SK-N-SH (cell line): ENCODE data around the gene SNAP25. TPM values are rescaled to one million over a fixed set of nuclear protein-coding genes. Genes with fewer than 3 reads are reported as not detected.

ENCODE experiments used
- CTCF ChIA-PET: fragments of 300-600, 350-600 bp; formaldehyde crosslinking; extraction: SDS; loops from one replicate; lab custom pipeline; 2021; lab: Yijun Ruan, JAX
- POLR2A ChIA-PET: fragments of 350-600 bp; sonication (Branson Sonifier 250); formaldehyde crosslinking; extraction: SDS; loops from one replicate; lab custom pipeline; 2020; ENCODE audit warnings: antibody characterized with exemption, inconsistent platforms; lab: Yijun Ruan, JAX
- DNase-seq: peaks from one replicate; pipeline ENCODE4 v3.0.0; 2012
- H2AFZ ChIP-seq: fragments of 200-600 bp; sonication (generic); 2 replicates; pipeline ENCODE4 v1.8.1; 2016; ENCODE audit warnings: antibody characterized with exemption, mild to moderate bottlenecking, low read depth
- H3F3A ChIP-seq: fragments of 200-600 bp; sonication (generic); replicated peaks from 2 replicates; pipeline ENCODE3; 2016; ENCODE audit warnings: antibody characterized with exemption, mild to moderate bottlenecking; ENCODE audit not compliant: insufficient read depth
- H3K27ac ChIP-seq, 2 experiments: fragments of 200-500 bp in 1 of 2; fragments of 200-600 bp in 1 of 2; sonication (Bioruptor generic) in 1 of 2; sonication (generic), shearing (Covaris generic) in 1 of 2; 2 replicates each; pipeline versions ENCODE4 v1.5.1 to v1.6.1; 2014 to 2016; ENCODE audit warnings: low read depth in 2 of 2, inconsistent platforms in 1 of 2, low read length in 1 of 2, mild to moderate bottlenecking in 1 of 2, mixed read lengths in 1 of 2
- H3K27me3 ChIP-seq: fragments of 200-600 bp; sonication (generic), shearing (Covaris generic); 2 replicates; pipeline ENCODE4 v1.6.1; 2016; ENCODE audit warnings: mixed run types; ENCODE audit not compliant: insufficient read depth
- H3K36me3 ChIP-seq, 2 experiments: fragments of 200-500 bp in 1 of 2; fragments of 200-600 bp in 1 of 2; sonication (Bioruptor generic) in 1 of 2; sonication (generic) in 1 of 2; replicated peaks in 1 of 2; 2 replicates each; pipeline versions ENCODE3 to v1.5.1; 2014 to 2016; ENCODE audit warnings: low read length in 1 of 2, mild to moderate bottlenecking in 1 of 2; ENCODE audit not compliant: insufficient read depth in 2 of 2, control insufficient read depth in 1 of 2
- H3K4me1 ChIP-seq, 2 experiments: fragments of 200-500 bp in 1 of 2; fragments of 200-600 bp in 1 of 2; sonication (Bioruptor generic) in 1 of 2; sonication (generic), shearing (Covaris generic) in 1 of 2; 2 replicates each; pipeline versions ENCODE4 v1.5.1 to v1.6.1; 2014 to 2016; ENCODE audit warnings: low read depth in 1 of 2, low read length in 1 of 2, mixed run types in 1 of 2; ENCODE audit not compliant: insufficient read depth in 2 of 2, control insufficient read depth in 1 of 2
- H3K4me2 ChIP-seq: fragments of 200-600 bp; sonication (generic), shearing (Covaris generic); 2 replicates; pipeline ENCODE4 v1.6.1; 2017; ENCODE audit warnings: mixed run types
- H3K4me3 ChIP-seq, 2 experiments: fragments of 200-500 bp in 1 of 2; fragments of 200-600 bp in 1 of 2; sonication (Bioruptor generic) in 1 of 2; sonication (generic), shearing (Covaris generic) in 1 of 2; 2 replicates each; pipeline versions ENCODE4 v1.5.1 to v1.8.1; 2014 to 2016; ENCODE audit warnings: low read depth in 2 of 2, inconsistent platforms in 1 of 2, low read length in 1 of 2, mild to moderate bottlenecking in 1 of 2, mixed read lengths in 1 of 2, moderate library complexity in 1 of 2
- H3K79me2 ChIP-seq: fragments of 200-600 bp; sonication (generic); 2 replicates; pipeline ENCODE4 v1.8.1; 2017; ENCODE audit warnings: mild to moderate bottlenecking; ENCODE audit not compliant: insufficient read depth
- H3K9ac ChIP-seq: fragments of 200-600 bp; sonication (generic); 2 replicates; pipeline ENCODE4 v1.6.1; 2017; ENCODE audit warnings: mixed run types
- H3K9me2 ChIP-seq: fragments of 200-600 bp; sonication (generic); 2 replicates; pipeline ENCODE4 v1.6.1; 2017; ENCODE audit warnings: mixed run types
- H3K9me3 ChIP-seq: fragments of 200-600 bp; sonication (generic); 2 replicates; pipeline ENCODE4 v1.6.1; 2017; ENCODE audit warnings: mixed run types, mild to moderate bottlenecking, moderate library complexity
- H4K20me1 ChIP-seq: fragments of 200-600 bp; sonication (generic); 2 replicates; pipeline ENCODE4 v1.6.1; 2017; ENCODE audit warnings: mild to moderate bottlenecking, mixed run types; ENCODE audit not compliant: insufficient read depth
- CHD2 ChIP-seq: fragments of 150-350 bp; IDR thresholded peaks from 2 replicates; pipeline ENCODE4 v1.6.1; 2018; ENCODE audit warnings: low read length; ENCODE audit not compliant: partially characterized antibody
- CTCF ChIP-seq: fragments of 200-600 bp; sonication (generic); IDR thresholded peaks from 2 replicates; pipeline ENCODE4 v1.6.1; 2017; ENCODE audit warnings: antibody characterized with exemption, mild to moderate bottlenecking, moderate library complexity
- GATA2 ChIP-seq: sonication (generic); formaldehyde crosslinking; IDR thresholded peaks from 2 replicates; pipeline ENCODE4 v1.5.0; 2020; ENCODE audit warnings: mild to moderate bottlenecking, missing genetic modification reagents
- IRF3 ChIP-seq: fragments of 150-350 bp; IDR thresholded peaks from 2 replicates; pipeline ENCODE4 v1.6.1; 2016; ENCODE audit warnings: mild to moderate bottlenecking, low read depth, low read length
- JUND ChIP-seq: IDR thresholded peaks from 2 replicates; pipeline ENCODE4 v1.4.0; 2012
- MAX ChIP-seq: IDR thresholded peaks from 2 replicates; pipeline ENCODE4 v1.4.0; 2012; ENCODE audit warnings: low read depth
- MEF2A ChIP-seq: IDR thresholded peaks from 2 replicates; pipeline ENCODE4 v1.4.0; 2012; ENCODE audit warnings: low read depth, borderline replicate concordance
- NRF1 ChIP-seq: IDR thresholded peaks from 2 replicates; pipeline ENCODE4 v1.6.1; 2012; ENCODE audit warnings: low read depth, mild to moderate bottlenecking, low read length
- PBX3 ChIP-seq: IDR thresholded peaks from 2 replicates; pipeline ENCODE4; 2012
- RAD21 ChIP-seq: IDR thresholded peaks from 2 replicates; pipeline ENCODE4 v1.6.1; 2012; ENCODE audit warnings: mild to moderate bottlenecking, low read length
- RCOR1 ChIP-seq: fragments of 150-350 bp; IDR thresholded peaks from 2 replicates; pipeline ENCODE4 v1.6.1; 2017; ENCODE audit warnings: antibody characterized with exemption, low read length
- RFX5 ChIP-seq: IDR thresholded peaks from 2 replicates; pipeline ENCODE4 v1.6.1; 2012; ENCODE audit warnings: mild to moderate bottlenecking, improper control_type of control experiment, low read length
- RXRA ChIP-seq: IDR thresholded peaks from 2 replicates; pipeline ENCODE4 v1.4.0; 2012; ENCODE audit warnings: low read depth, mild to moderate bottlenecking, borderline replicate concordance
- SIN3A ChIP-seq: IDR thresholded peaks from 2 replicates; pipeline ENCODE4 v1.6.1; 2012; ENCODE audit warnings: low read depth, mild to moderate bottlenecking, low read length, moderate library complexity, borderline replicate concordance
- SMC3 ChIP-seq: IDR thresholded peaks from 2 replicates; pipeline ENCODE4 v1.6.1; 2012; ENCODE audit warnings: low read depth, low read length, improper control_type of control experiment
- TAF1 ChIP-seq: IDR thresholded peaks from 2 replicates; pipeline ENCODE4 v1.6.1; 2012; ENCODE audit warnings: low read depth, mild to moderate bottlenecking, low read length, moderate library complexity, borderline replicate concordance
- TCF12 ChIP-seq: IDR thresholded peaks from 2 replicates; pipeline ENCODE4 v1.4.0; 2012
- TEAD4 ChIP-seq: IDR thresholded peaks from 2 replicates; pipeline ENCODE4 v1.4.0; 2012; ENCODE audit warnings: mild to moderate bottlenecking, borderline replicate concordance; ENCODE audit not compliant: insufficient read depth
- USF1 ChIP-seq: IDR thresholded peaks from 2 replicates; pipeline ENCODE4 v1.4.0; 2012; ENCODE audit warnings: low read depth, borderline replicate concordance
- USF2 ChIP-seq: fragments of 150-350 bp; IDR thresholded peaks from 2 replicates; pipeline ENCODE4 v1.6.1; 2017; ENCODE audit warnings: antibody characterized with exemption, low read length, low read depth, borderline replicate concordance
- YY1 ChIP-seq: IDR thresholded peaks from 2 replicates; pipeline ENCODE4 v1.4.0; 2012; ENCODE audit warnings: low read depth, mild to moderate bottlenecking
- WGBS: methylation state at CpG from one replicate; pipeline ENCODE4 v1.1.6; 2017; ENCODE audit warnings: low lambda C conversion rate; 5-methylcytosine and 5-hydroxymethylcytosine counted together
- polyA plus RNA-seq, 3 experiments: library from polyadenylated mRNA; depleted of rRNA; stranded (reverse); fragments of >200 nt; gene quantifications; 2 replicates each; pipeline ENCODE4 v1.2.3, GENCODE V29; 2012

Gene SNAP25
- polyA plus RNA-seq, 1 of the 3 experiments (the other 2 are of a cell fraction): 42.4 TPM

GRCh38 chr20:10240655-10241054 is 22.0 kb downstream of the SNAP25 start:
- Histone ChIP-seq H3K4me3 (no peak overlapping the region), H3K79me2 (no peaks in the 10 kb centered on the region), H3K27me3 (no peaks in the 10 kb centered on the region), H3K27ac (no peak overlapping the region; a peak in 1 of 4 replicates), H3K9ac (no peak overlapping the region), H4K20me1 (no peaks in the 10 kb centered on the region), H3K4me1 (peaks cover 0 to 29% of the 10 kb centered on the region in 2 experiments; a peak in 1 of 4 replicates), H3F3A (no peaks in the 10 kb centered on the region), H3K9me3 (no peaks in the 10 kb centered on the region), H3K36me3 (peaks cover 0 to 7% of the 10 kb centered on the region in 2 experiments), H3K4me2 (no peak overlapping the region), H2AFZ (no peak overlapping the region), H3K9me2 (no peaks in the 10 kb centered on the region)
- ChIA-PET POLR2A (interaction anchor here (1.5 kb wide), 1 partner anchor 22 kb away, joined by 4 read pairs; the partner anchor contains the start of gene SNAP25), CTCF (no interaction called here)
- WGBS: 93% methylated on average over 8 of the region's 8 CpGs
- no peak for DNase-seq
- TF ChIP-seq RCOR1 (no peak), YY1 (no peak), JUND (no peak), PBX3 (no peak), MAX (no peak), GATA2 (CRISPR knock-in tag) (no peak), SIN3A (no peak), RXRA (no peak), TEAD4 (no peak)

GRCh38 chr20:10242166-10242565 is 23.5 kb downstream of the SNAP25 start:
- no peaks in the 10 kb centered on the region for H3F3A ChIP-seq
- peaks cover 3 to 29% of the 10 kb centered on the region in 2 experiments; a peak in 2 of 4 replicates for H3K4me1 ChIP-seq
- H3K4me2 ChIP-seq: no peak overlapping the region
- H3K27ac ChIP-seq: no peak overlapping the region; a peak in 1 of 4 replicates
- H3K79me2 ChIP-seq: no peaks in the 10 kb centered on the region
- 90% methylated on average over 2 of the region's 2 CpGs for WGBS
- ChIA-PET POLR2A (no interaction called here), CTCF (interaction anchor here (1.0 to 1.3 kb wide), 4 partner anchors 9 to 171 kb away, joined by 3 to 5 read pairs (median 4); no protein-coding TSS in a partner anchor)
- no peaks in the 10 kb centered on the region for H4K20me1 ChIP-seq
- H3K9me2 ChIP-seq: no peaks in the 10 kb centered on the region
- H3K9me3 ChIP-seq: no peaks in the 10 kb centered on the region
- peaks cover 0 to 12% of the 10 kb centered on the region in 2 experiments for H3K36me3 ChIP-seq
- DNase-seq: no peak
- H3K4me3 ChIP-seq: no peak overlapping the region
- no peaks in the 10 kb centered on the region for H3K27me3 ChIP-seq
- no peak overlapping the region for H2AFZ ChIP-seq
- no peak overlapping the region for H3K9ac ChIP-seq
- TF ChIP-seq GATA2 (CRISPR knock-in tag): no peak
- no peak for TF ChIP-seq USF2
- TF ChIP-seq JUND: no peak
- no peak for TF ChIP-seq NRF1
- TF ChIP-seq USF1: no peak
- no peak for TF ChIP-seq TCF12
- no peak for TF ChIP-seq SMC3
- TF ChIP-seq RFX5: no peak
- TF ChIP-seq CHD2: no peak
- no peak for TF ChIP-seq MEF2A
- TF ChIP-seq RAD21: no peak
- TF ChIP-seq YY1: no peak
- no peak for TF ChIP-seq TAF1
- TF ChIP-seq CTCF: no peak
- TF ChIP-seq IRF3: no peak
